Left lobe of liver (tissue), 1 donor: ENCODE results near the gene SOCS7. TPM values are rescaled to one million over a fixed set of nuclear protein-coding genes. Genes with fewer than 3 reads are reported as not detected.

Experiments used
- total RNA-seq: library from RNA; stranded (reverse); gene quantifications from one replicate; pipeline ENCODE4 v1.2.1, GENCODE V29; 2021
- donor health status: DM: no; HTN: yes; CAD: no.

SOCS7 gene
- total RNA-seq, 1 donor from 2014 or later: 6.4 TPM

Other genes with a start within 250 kb of the SOCS7 start
- gene TBC1D3E, start 223.9 kb upstream of the SOCS7 start, total RNA-seq: not detected
- gene TBC1D3, start 159.3 kb upstream of the SOCS7 start, total RNA-seq: not detected
- gene MRPL45, start 54.7 kb upstream of the SOCS7 start, total RNA-seq: 19.1 TPM
- gene GPR179, start 7.9 kb upstream of the SOCS7 start, total RNA-seq: 0.03 TPM
- 3.3 TPM for gene ARHGAP23, start 76.6 kb downstream of the SOCS7 start, total RNA-seq